Karpas-422 (cell line): Measurements from ENCODE around the gene IMPA2. TPM values are rescaled to one million over a fixed set of nuclear protein-coding genes. Genes with fewer than 3 reads are reported as not detected.
"Not testable (repeated sequence)": the region's sequence is repeated elsewhere in the genome, so short reads cannot be mapped to it uniquely, and the experiment has no call there.

ENCODE experiments used
- DNase-seq: peaks from one replicate; pipeline ENCODE4 v3.0.0-alpha.2; 2015
- H2AFZ ChIP-seq: fragments of 200-600 bp; sonication (generic); 2 replicates; pipeline ENCODE4 v1.6.1; 2014; ENCODE audit warnings: antibody characterized with exemption, low read length, mixed read lengths
- H3K27ac ChIP-seq: fragments of 200-600 bp; sonication (generic); 2 replicates; pipeline ENCODE4 v1.5.1; 2014; ENCODE audit warnings: mild to moderate bottlenecking, low read length, moderate library complexity
- H3K27me3 ChIP-seq: fragments of 200-600 bp; sonication (generic); 2 replicates; pipeline ENCODE4 v1.6.1; 2014; ENCODE audit warnings: low read length, mixed read lengths
- H3K36me3 ChIP-seq: fragments of 200-600 bp; sonication (generic); 2 replicates; pipeline ENCODE4 v1.6.1; 2014; ENCODE audit warnings: low read length, mixed read lengths; ENCODE audit not compliant: insufficient read depth
- H3K4me1 ChIP-seq: fragments of 200-600 bp; sonication (generic); 2 replicates; pipeline ENCODE4 v1.6.1; 2014; ENCODE audit warnings: mild to moderate bottlenecking, low read length, mixed read lengths
- H3K4me2 ChIP-seq: fragments of 200-600 bp; sonication (generic); 2 replicates; pipeline ENCODE4 v1.6.1; 2014; ENCODE audit warnings: low read length, low read depth, mild to moderate bottlenecking; ENCODE audit not compliant: poor library complexity, severe bottlenecking
- H3K4me3 ChIP-seq: fragments of 200-600 bp; sonication (generic); 2 replicates; pipeline ENCODE4 v1.5.1; 2014; ENCODE audit warnings: mild to moderate bottlenecking, antibody characterized with exemption, low read length, mixed read lengths
- H3K79me2 ChIP-seq: fragments of 200-600 bp; sonication (generic); 2 replicates; pipeline ENCODE4 v1.6.1; 2014; ENCODE audit warnings: mild to moderate bottlenecking, low read length, mixed read lengths
- H3K9ac ChIP-seq: fragments of 200-600 bp; sonication (generic); 2 replicates; pipeline ENCODE4 v1.6.0; 2014; ENCODE audit warnings: low read length
- H3K9me2 ChIP-seq: fragments of 200-600 bp; sonication (generic), shearing (Covaris generic); replicated peaks from 2 replicates; pipeline ENCODE4 v1.6.0; 2014; ENCODE audit warnings: mild to moderate bottlenecking, low read length, moderate library complexity; ENCODE audit not compliant: insufficient read depth
- H3K9me3 ChIP-seq: fragments of 300-700, 200-600 bp; sonication (generic); 2 replicates; pipeline ENCODE4 v1.6.1; 2014; ENCODE audit warnings: low read length, mixed read lengths
- H4K20me1 ChIP-seq: fragments of 200-600 bp; sonication (generic); 2 replicates; pipeline ENCODE4 v1.6.1; 2014; ENCODE audit warnings: mild to moderate bottlenecking, antibody characterized with exemption, low read length, low read depth; ENCODE audit not compliant: insufficient read depth
- total RNA-seq: library from RNA; depleted of rRNA; stranded (reverse); fragments of >200 nt; shearing (Covaris generic); gene quantifications from 2 replicates; pipeline ENCODE4 v1.2.3, GENCODE V29; 2014; ENCODE audit warnings: low replicate concordance; rRNA removed

IMPA2 gene
- 0.89 and 2.1 TPM in 2 replicates for total RNA-seq

DNA sequence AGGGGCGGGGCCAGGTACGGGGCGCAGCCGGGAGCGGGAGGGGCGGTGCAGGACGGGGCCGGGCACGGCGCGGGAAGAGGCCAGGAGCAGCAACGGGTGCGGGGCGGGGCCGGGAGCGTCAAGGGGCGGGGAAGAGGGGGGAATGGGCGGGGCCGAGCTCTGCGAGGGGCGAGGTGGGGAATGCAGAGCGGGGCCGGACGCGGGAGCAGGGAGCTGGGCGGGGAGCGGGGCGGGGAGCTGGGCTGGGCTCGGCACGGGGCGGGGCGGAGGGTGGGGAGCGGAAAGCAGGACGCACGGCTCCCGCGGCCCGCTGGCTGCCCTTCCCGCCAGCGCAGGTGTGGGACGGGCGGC lies at the start of gene IMPA2:
TSS of gene IMPA2 (plus strand) at position 316 of the 351 bp plus-strand sequence. CDS start 163 bp downstream, outside the sequence.
- no peaks in the 10 kb centered on the region for H3K27me3 ChIP-seq
- no peaks in the 10 kb centered on the region for H3K79me2 ChIP-seq
- H3K9ac ChIP-seq: peak within 1 kb of the TSS; percentile 78
- DNase-seq: no peak
- no peak within 1 kb of the TSS for H3K27ac ChIP-seq
- H3K9me2 ChIP-seq: no peaks in the 10 kb centered on the region
- H4K20me1 ChIP-seq: no peaks in the 10 kb centered on the region
- H3K4me3 ChIP-seq: peak within 1 kb of the TSS; percentile 76
- H3K4me1 ChIP-seq: peaks cover 19% of the 10 kb centered on the region
- H3K4me2 ChIP-seq: peak within 1 kb of the TSS; percentile 91
- no peaks in the 10 kb centered on the region for H3K9me3 ChIP-seq
- H2AFZ ChIP-seq: peak within 1 kb of the TSS; percentile 93
- no peaks in the 10 kb centered on the region for H3K36me3 ChIP-seq

GRCh38 chr18:11932393-11932792 lies 48.9 kb upstream of the IMPA2 start:
- Histone ChIP-seq H3K9me2 (no peaks in the 10 kb centered on the region), H3K36me3 (no peaks in the 10 kb centered on the region), H3K9ac (no peak overlapping the region), H3K4me3 (no peak overlapping the region), H3K79me2 (no peaks in the 10 kb centered on the region), H4K20me1 (no peaks in the 10 kb centered on the region), H3K27me3 (no peaks in the 10 kb centered on the region), H3K4me2 (no peak overlapping the region), H3K27ac (no peak overlapping the region), H3K4me1 (no peaks in the 10 kb centered on the region), H2AFZ (no peak overlapping the region), H3K9me3 (no peaks in the 10 kb centered on the region)
- DNase-seq: no peak

- Histone ChIP-seq H3K9me2 (no peaks in the 10 kb centered on the region), H3K9me3 (no peaks in the 10 kb centered on the region), H3K4me3 (no peak overlapping the region), H3K9ac (no peak overlapping the region), H3K79me2 (no peaks in the 10 kb centered on the region), H3K4me1 (no peaks in the 10 kb centered on the region), H3K27me3 (no peaks in the 10 kb centered on the region), H4K20me1 (no peaks in the 10 kb centered on the region), H3K4me2 (no peak overlapping the region), H3K36me3 (no peaks in the 10 kb centered on the region), H2AFZ (no peak overlapping the region), H3K27ac (no peak overlapping the region)
- DNase-seq: peak; percentile 87
Measured at GRCh38 chr18:11937874-11938478, 43.3 kb upstream of the IMPA2 start.

DNA sequence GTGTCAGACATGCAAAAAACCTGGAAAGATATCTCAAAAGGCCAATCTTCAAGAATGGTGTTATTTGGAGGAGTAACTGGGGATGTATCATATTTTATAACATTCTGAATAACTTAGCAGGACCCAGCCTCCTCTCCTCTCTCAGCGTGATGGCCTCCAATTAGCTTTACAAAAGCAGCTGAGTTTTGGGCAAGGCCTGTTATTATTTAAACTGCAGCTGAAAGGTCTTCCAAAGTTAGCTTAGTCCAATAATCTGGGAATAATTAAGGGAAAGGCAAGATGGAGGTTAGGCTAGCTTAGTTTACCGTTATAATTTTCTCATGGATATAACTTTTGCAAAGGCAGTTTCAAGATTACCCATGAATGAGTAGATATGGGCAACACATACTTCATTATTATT lies 40.4 kb upstream of the IMPA2 start:
- no peaks in the 10 kb centered on the region for H3K79me2 ChIP-seq
- no peaks in the 10 kb centered on the region for H3K36me3 ChIP-seq
- no peak overlapping the region for H3K27ac ChIP-seq
- H3K9ac ChIP-seq: no peak overlapping the region
- H3K4me1 ChIP-seq: no peaks in the 10 kb centered on the region
- H3K27me3 ChIP-seq: no peaks in the 10 kb centered on the region
- H2AFZ ChIP-seq: no peak overlapping the region
- DNase-seq: no peak
- H3K9me3 ChIP-seq: no peaks in the 10 kb centered on the region
- H4K20me1 ChIP-seq: no peaks in the 10 kb centered on the region
- H3K4me3 ChIP-seq: no peak overlapping the region
- H3K4me2 ChIP-seq: no peak overlapping the region
- no peaks in the 10 kb centered on the region for H3K9me2 ChIP-seq

DNA sequence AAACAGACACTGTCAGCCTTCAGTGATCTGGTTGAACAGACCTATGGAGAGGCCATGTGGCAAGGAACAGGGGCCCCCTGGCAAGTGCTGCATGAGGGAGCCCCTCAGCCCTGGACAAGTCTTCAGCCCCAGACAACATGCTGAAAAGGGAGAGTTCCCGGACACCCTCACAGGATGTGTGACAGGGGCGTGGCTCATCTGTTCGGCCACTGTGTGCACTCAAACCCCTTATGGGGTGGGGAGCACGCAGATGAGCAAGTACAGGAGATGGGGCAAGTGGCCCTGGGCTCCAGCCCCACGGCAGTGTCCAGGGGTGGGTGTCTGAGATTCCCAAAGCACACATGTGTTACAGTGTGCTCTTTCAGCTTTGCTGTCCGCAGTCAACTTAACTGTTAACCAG lies 37.8 kb upstream of the IMPA2 start:
- Histone ChIP-seq H4K20me1 (no peaks in the 10 kb centered on the region), H3K9ac (no peak overlapping the region), H2AFZ (no peak overlapping the region), H3K4me1 (no peaks in the 10 kb centered on the region), H3K9me3 (no peaks in the 10 kb centered on the region), H3K36me3 (no peaks in the 10 kb centered on the region), H3K79me2 (no peaks in the 10 kb centered on the region), H3K27ac (no peak overlapping the region), H3K4me2 (no peak overlapping the region), H3K27me3 (no peaks in the 10 kb centered on the region), H3K9me2 (no peaks in the 10 kb centered on the region), H3K4me3 (no peak overlapping the region)
- DNase-seq: no peak

- Histone ChIP-seq H3K9ac (no peak overlapping the region), H2AFZ (no peak overlapping the region), H3K4me3 (no peak overlapping the region), H4K20me1 (no peaks in the 10 kb centered on the region), H3K9me3 (no peaks in the 10 kb centered on the region), H3K79me2 (no peaks in the 10 kb centered on the region), H3K4me2 (no peak overlapping the region), H3K9me2 (no peaks in the 10 kb centered on the region), H3K27ac (no peak overlapping the region), H3K27me3 (no peaks in the 10 kb centered on the region), H3K4me1 (no peaks in the 10 kb centered on the region), H3K36me3 (no peaks in the 10 kb centered on the region)
- DNase-seq: no peak
Measured at GRCh38 chr18:11944252-11944651, 37.1 kb upstream of the IMPA2 start.

GRCh38 chr18:11944786-11945185 lies 36.5 kb upstream of the IMPA2 start:
- no peaks in the 10 kb centered on the region for H3K9me2 ChIP-seq
- no peak overlapping the region for H3K4me2 ChIP-seq
- no peak overlapping the region for H2AFZ ChIP-seq
- H3K27ac ChIP-seq: no peak overlapping the region
- DNase-seq: no peak
- no peaks in the 10 kb centered on the region for H3K36me3 ChIP-seq
- no peak overlapping the region for H3K9ac ChIP-seq
- H4K20me1 ChIP-seq: no peaks in the 10 kb centered on the region
- no peaks in the 10 kb centered on the region for H3K4me1 ChIP-seq
- no peak overlapping the region for H3K4me3 ChIP-seq
- H3K79me2 ChIP-seq: no peaks in the 10 kb centered on the region
- H3K27me3 ChIP-seq: no peaks in the 10 kb centered on the region
- no peaks in the 10 kb centered on the region for H3K9me3 ChIP-seq

DNA sequence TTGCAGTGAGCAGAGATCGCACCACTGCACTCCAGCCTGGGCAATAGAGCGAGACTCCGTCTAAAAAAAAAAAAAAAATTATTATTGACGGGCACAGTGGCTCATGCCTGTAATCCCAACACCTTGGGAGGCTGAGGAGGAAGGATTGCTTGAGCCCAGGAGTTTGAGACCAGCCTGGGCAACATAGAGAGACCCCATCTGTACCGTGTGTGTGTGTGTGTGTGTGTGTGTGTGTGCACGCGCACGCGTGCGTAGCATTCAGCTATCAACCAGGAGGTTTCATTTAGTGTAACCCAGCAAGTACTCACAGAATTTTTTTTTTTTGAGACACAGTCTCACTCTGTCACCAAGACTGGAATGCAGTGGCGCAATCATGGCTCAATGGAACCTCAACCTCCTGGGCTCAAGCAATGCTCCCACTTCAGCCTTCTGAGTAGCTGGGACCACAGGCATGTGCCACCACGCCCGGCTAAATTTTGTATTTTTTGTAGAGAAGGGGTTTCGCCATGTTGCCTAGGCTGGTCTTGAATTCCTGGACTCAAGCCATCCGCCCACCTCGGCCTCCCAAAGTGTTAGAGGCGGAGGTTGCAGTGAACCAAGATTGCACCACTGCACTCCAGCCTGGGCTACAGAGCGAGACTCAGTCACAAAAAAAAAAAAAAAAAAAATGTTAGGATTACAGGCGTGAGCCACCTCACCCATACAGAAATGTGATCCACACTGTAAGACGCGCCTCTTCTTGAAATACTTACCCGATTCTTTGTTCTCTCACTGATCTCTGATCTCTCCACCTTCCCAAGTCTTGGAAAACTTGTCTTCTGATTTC lies 35.3 kb upstream of the IMPA2 start:
- not testable (repeated sequence) for H3K9me2 ChIP-seq, H3K4me3 ChIP-seq, H3K9ac ChIP-seq, H3K4me2 ChIP-seq, H2AFZ ChIP-seq, DNase-seq, H3K27me3 ChIP-seq, H3K79me2 ChIP-seq, H3K36me3 ChIP-seq, H3K9me3 ChIP-seq, H4K20me1 ChIP-seq, H3K27ac ChIP-seq, H3K4me1 ChIP-seq
